MM.1S (cell line): ENCODE results near the gene UBASH3A.
A peak's percentile ranks its signal among the peaks of the same experiment; 100 is the strongest.

Experiments
- DNase-seq: peaks from one replicate; pipeline ENCODE4 v3.0.0-alpha.2; 2015
- H2AFZ ChIP-seq: fragments of 300-600 bp; sonication (generic); 2 replicates; pipeline ENCODE4 v1.6.0; 2016; ENCODE audit warnings: antibody characterized with exemption, low read length
- H3F3A ChIP-seq: fragments of 300-600 bp; sonication (generic); 2 replicates; pipeline ENCODE4 v1.6.1; 2016; ENCODE audit warnings: mild to moderate bottlenecking, antibody characterized with exemption, low read length, moderate library complexity, mixed read lengths; ENCODE audit not compliant: insufficient read depth
- H3K27ac ChIP-seq: fragments of 300-600 bp; sonication (generic); 2 replicates; pipeline ENCODE4 v1.5.1; 2016; ENCODE audit warnings: mild to moderate bottlenecking, low read length
- H3K27me3 ChIP-seq: fragments of 300-600 bp; sonication (generic); replicated peaks from 2 replicates; pipeline ENCODE4 v1.6.0; 2016; ENCODE audit warnings: low read length; ENCODE audit not compliant: insufficient read depth
- H3K36me3 ChIP-seq: fragments of 300-600 bp; sonication (generic); replicated peaks from 2 replicates; pipeline ENCODE4 v1.6.1; 2016; ENCODE audit warnings: mild to moderate bottlenecking, low read length, mixed read lengths; ENCODE audit not compliant: insufficient read depth
- H3K4me1 ChIP-seq: fragments of 300-600 bp; sonication (generic); 2 replicates; pipeline ENCODE4 v1.6.1; 2016; ENCODE audit warnings: low read length, mixed read lengths
- H3K4me2 ChIP-seq: fragments of 300-600 bp; sonication (generic); 2 replicates; pipeline ENCODE4 v1.6.0; 2016; ENCODE audit warnings: low read depth, low read length
- H3K4me3 ChIP-seq: fragments of 300-600 bp; sonication (generic); 2 replicates; pipeline ENCODE4 v1.5.1; 2016; ENCODE audit warnings: low read length, mixed read lengths
- H3K79me2 ChIP-seq: fragments of 300-600 bp; sonication (generic); 2 replicates; pipeline ENCODE4 v1.6.1; 2016; ENCODE audit warnings: mixed run types, low read length, mixed read lengths
- H3K9ac ChIP-seq: fragments of 300-600 bp; sonication (generic); 2 replicates; pipeline ENCODE4 v1.6.1; 2016; ENCODE audit warnings: low read length, mixed read lengths
- H3K9me2 ChIP-seq: fragments of 300-600 bp; sonication (generic); replicated peaks from 2 replicates; pipeline ENCODE4 v1.6.1; 2016; ENCODE audit warnings: mild to moderate bottlenecking, low read length, mixed read lengths; ENCODE audit not compliant: insufficient read depth
- H3K9me3 ChIP-seq: fragments of 300-600 bp; sonication (generic); replicated peaks from 2 replicates; pipeline ENCODE4 v1.6.1; 2016; ENCODE audit warnings: mild to moderate bottlenecking, low read length, mixed read lengths; ENCODE audit not compliant: insufficient read depth
- H4K20me1 ChIP-seq: fragments of 300-600 bp; sonication (generic); 2 replicates; pipeline ENCODE4 v1.6.1; 2016; ENCODE audit warnings: mild to moderate bottlenecking, low read length, moderate library complexity, mixed read lengths; ENCODE audit not compliant: insufficient read depth
- CTCF ChIP-seq: fragments of 300-600 bp; sonication (generic); IDR thresholded peaks from 2 replicates; pipeline ENCODE4 v1.5.1; 2016; ENCODE audit warnings: antibody characterized with exemption, low read length, mixed read lengths
- EZH2 ChIP-seq: fragments of 300-600 bp; sonication (generic); optimal IDR thresholded peaks from 2 replicates; pipeline ENCODE3; 2017; ENCODE audit warnings: low read depth, mild to moderate bottlenecking, antibody characterized with exemption, low read length, mixed read lengths
- EZH2phosphoT487 ChIP-seq: fragments of 300-600 bp; sonication (generic); IDR thresholded peaks from 2 replicates; pipeline ENCODE4 v1.6.1; 2018; ENCODE audit warnings: antibody characterized with exemption, low read length

Gene UBASH3A

GRCh38 chr21:42360317-42360716 lies 43.4 kb upstream of the UBASH3A start:
- Histone ChIP-seq H3K36me3 (no peaks in the 10 kb centered on the region), H2AFZ (no peak overlapping the region), H3F3A (no peaks in the 10 kb centered on the region), H3K4me2 (no peak overlapping the region), H4K20me1 (no peaks in the 10 kb centered on the region), H3K79me2 (no peaks in the 10 kb centered on the region), H3K9me2 (no peaks in the 10 kb centered on the region), H3K9ac (no peak overlapping the region), H3K27ac (no peak overlapping the region), H3K9me3 (no peaks in the 10 kb centered on the region), H3K27me3 (peaks cover 100% of the 10 kb centered on the region), H3K4me1 (no peaks in the 10 kb centered on the region), H3K4me3 (no peak overlapping the region)
- no peak for TF ChIP-seq EZH2phosphoT487
- TF ChIP-seq EZH2: no peak
- TF ChIP-seq CTCF: peak; percentile 19
- no peak for DNase-seq

GRCh38 chr21:42361286-42361685 lies 42.4 kb upstream of the UBASH3A start:
- H3K27ac ChIP-seq: no peak overlapping the region
- H3K36me3 ChIP-seq: no peaks in the 10 kb centered on the region
- no peaks in the 10 kb centered on the region for H3K4me1 ChIP-seq
- H3K27me3 ChIP-seq: peaks cover 100% of the 10 kb centered on the region
- no peak for DNase-seq
- no peaks in the 10 kb centered on the region for H3K9me3 ChIP-seq
- H2AFZ ChIP-seq: no peak overlapping the region
- H4K20me1 ChIP-seq: no peaks in the 10 kb centered on the region
- no peaks in the 10 kb centered on the region for H3F3A ChIP-seq
- H3K4me2 ChIP-seq: no peak overlapping the region
- H3K4me3 ChIP-seq: no peak overlapping the region
- no peaks in the 10 kb centered on the region for H3K9me2 ChIP-seq
- TF ChIP-seq EZH2 (no peak), EZH2phosphoT487 (no peak), CTCF (no peak)
- no peak overlapping the region for H3K9ac ChIP-seq
- H3K79me2 ChIP-seq: no peaks in the 10 kb centered on the region

- TF ChIP-seq EZH2phosphoT487 (no peak), CTCF (no peak), EZH2 (no peak)
- Histone ChIP-seq H3K27ac (no peak overlapping the region), H3K9me3 (no peaks in the 10 kb centered on the region), H3K36me3 (no peaks in the 10 kb centered on the region), H3K4me2 (no peak overlapping the region), H3K27me3 (peaks cover 100% of the 10 kb centered on the region), H3F3A (no peaks in the 10 kb centered on the region), H3K4me3 (no peak overlapping the region), H3K4me1 (no peaks in the 10 kb centered on the region), H3K9ac (no peak overlapping the region), H2AFZ (no peak overlapping the region), H4K20me1 (no peaks in the 10 kb centered on the region), H3K79me2 (no peaks in the 10 kb centered on the region), H3K9me2 (no peaks in the 10 kb centered on the region)
- DNase-seq: no peak
These were observed 41.5 kb upstream of the UBASH3A start for GRCh38 chr21:42362198-42362597.
